ENCODE measurements around the gene GTPBP3.
A peak's percentile ranks its signal among the peaks of the same experiment; 100 is the strongest.

The GTPBP3 gene

GRCh38 chr19:17309965-17310461 is 27.3 kb upstream of the GTPBP3 start:
- no peak for DNase-seq

- DNase-seq: no peak
Measured at GRCh38 chr19:17311455-17312188, 25.7 kb upstream of the GTPBP3 start.

- DNase-seq: no peak
Measured at GRCh38 chr19:17312189-17313113, 24.9 kb upstream of the GTPBP3 start.

- DNase-seq: no peak
Measured at GRCh38 chr19:17314007-17314593, 23.3 kb upstream of the GTPBP3 start.

- no peak for DNase-seq
Measured at GRCh38 chr19:17318966-17319365, 18.4 kb upstream of the GTPBP3 start.

- DNase-seq: no peak
Measured at GRCh38 chr19:17319473-17320238, 17.7 kb upstream of the GTPBP3 start.

- no peak for DNase-seq
Measured at GRCh38 chr19:17320435-17320834, 16.9 kb upstream of the GTPBP3 start.

GRCh38 chr19:17321655-17322489 is 15.5 kb upstream of the GTPBP3 start:
- DNase-seq: no peak

- no peak for DNase-seq
Measured at GRCh38 chr19:17322854-17323253, 14.5 kb upstream of the GTPBP3 start.

- DNase-seq: no peak
Measured at GRCh38 chr19:17323300-17323963, 13.9 kb upstream of the GTPBP3 start.

- no peak for DNase-seq
Measured at GRCh38 chr19:17323964-17324332, 13.4 kb upstream of the GTPBP3 start.

- DNase-seq: no peak
Measured at GRCh38 chr19:17324357-17325114, 12.8 kb upstream of the GTPBP3 start.

- no peak for DNase-seq
Measured at GRCh38 chr19:17325133-17325532, 12.2 kb upstream of the GTPBP3 start.

GRCh38 chr19:17325881-17326594 is 11.3 kb upstream of the GTPBP3 start:
- DNase-seq: no peak

GRCh38 chr19:17326595-17326966 is 10.8 kb upstream of the GTPBP3 start:
- DNase-seq: no peak

- no peak for DNase-seq
Measured at GRCh38 chr19:17327068-17327653, 10.2 kb upstream of the GTPBP3 start.

- DNase-seq: peak in 2 of 3 experiments; percentile 50 to 64
Measured at GRCh38 chr19:17327654-17328516, 9.5 kb upstream of the GTPBP3 start.

Measured in NCI-H1417 (cell line).